ENCODE data around the gene SPO11. TPM values are rescaled to one million over a fixed set of nuclear protein-coding genes. Genes with fewer than 3 reads are reported as not detected.
A peak's percentile ranks its signal among the peaks of the same experiment; 100 is the strongest.

SPO11 gene
- total and polyA plus RNA-seq, 10 of the 15 experiments (the other 5 are each of a cell fraction or from before 2014, with no cell fraction given): not detected

DNA sequence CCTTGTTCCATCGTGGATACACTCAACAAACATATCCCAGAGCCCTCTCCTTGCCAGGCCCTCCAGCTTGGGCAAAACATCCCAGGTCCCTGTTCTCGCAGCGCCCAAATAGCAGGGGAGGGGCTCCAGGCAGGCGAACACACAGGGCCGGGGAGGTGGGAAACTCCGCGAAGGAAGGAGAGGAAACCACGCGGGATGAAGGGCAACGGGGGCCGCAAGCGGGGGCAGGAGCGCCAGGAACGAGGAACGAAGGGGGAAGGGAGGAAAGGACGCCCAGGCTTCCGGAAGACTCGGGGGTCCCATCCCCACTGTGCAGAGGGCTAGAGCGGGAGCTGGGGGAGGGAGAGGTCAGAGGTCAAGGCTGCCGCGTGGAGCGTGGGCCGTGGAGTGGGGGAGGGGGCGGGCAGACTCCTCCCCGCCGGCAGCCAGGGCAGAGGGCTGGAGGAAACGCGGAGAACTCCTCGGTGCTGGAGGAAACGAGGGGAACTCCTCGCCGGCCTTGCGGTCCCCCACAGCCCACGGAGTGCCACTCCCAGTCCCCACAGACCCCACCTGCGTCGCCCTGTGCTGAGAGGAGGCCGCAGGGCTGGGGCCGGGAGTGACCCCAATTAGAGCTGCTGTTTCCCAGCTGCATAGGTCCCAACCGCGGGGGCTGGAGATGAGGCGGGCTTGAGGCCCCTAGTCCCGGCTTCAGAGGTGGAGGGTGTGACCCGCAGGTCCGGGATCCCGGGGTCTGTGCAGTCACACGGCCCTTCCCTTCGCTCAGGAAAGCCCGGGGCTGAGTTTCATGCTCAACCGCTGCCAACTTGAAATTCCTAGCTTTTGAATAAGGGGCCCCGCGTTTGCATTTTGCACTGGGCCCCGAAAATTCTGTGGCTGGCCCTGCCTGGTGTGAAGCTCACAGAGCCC, 60.3 kb downstream of the SPO11 start (continued):
- TF ChIP-seq TBL1XR1 (IDR thresholded peaks at IDR 0.05; ENCODE audit: low read depth, low read length) (peak; percentile 94), NR2C1 (IDR thresholded peaks at IDR 0.05) (peak; percentile 94), HDAC6 (IDR thresholded peaks at IDR 0.05; ENCODE audit: unreplicated experiment) (no peak), SREBF1 (IDR thresholded peaks at IDR 0.05; ENCODE audit: low read length) (no peak), ESRRA (IDR thresholded peaks at IDR 0.05; ENCODE audit: low read length) (peak; percentile 85; the same call in 1 of the 2 replicates), ETV6 (conservative IDR thresholded peaks at IDR 0.05 in 1 of 2, IDR thresholded peaks at IDR 0.05 in 1 of 2; ENCODE audit: borderline replicate concordance in 1 of 2, low read depth in 1 of 2) (no peak; a peak in 2 of 4 replicates), ZNF207 (IDR thresholded peaks at IDR 0.05; ENCODE audit: borderline replicate concordance) (no peak), ZNF274 (IDR thresholded peaks at IDR 0.05; ENCODE audit: insufficient read depth, insufficient read length) (no peak), RB1 (IDR thresholded peaks at IDR 0.05; ENCODE audit: borderline replicate concordance) (no peak), MEF2A (IDR thresholded peaks at IDR 0.05; ENCODE audit: insufficient read depth, low read depth, low read length) (no peak), SUPT20H (IDR thresholded peaks at IDR 0.05; ENCODE audit: borderline replicate concordance, control insufficient read depth, low read depth, low read length) (no peak), TCF7 (IDR thresholded peaks at IDR 0.05; ENCODE audit: borderline replicate concordance) (no peak), JUNB (IDR thresholded peaks at IDR 0.05) (no peak), PAX5 (IDR thresholded peaks at IDR 0.05; ENCODE audit: borderline replicate concordance, low read depth, low read length) (peak; percentile 65; the same call in 1 of the 2 replicates), POLR2AphosphoS5 (IDR thresholded peaks at IDR 0.05; ENCODE audit: low read length) (peak; percentile 62), NFXL1 (IDR thresholded peaks at IDR 0.05; ENCODE audit: borderline replicate concordance) (no peak), ZNF384 (IDR thresholded peaks at IDR 0.05; ENCODE audit: borderline replicate concordance, low read depth, low read length) (no peak), ZNF622 (IDR thresholded peaks at IDR 0.05) (no peak), NFYB (IDR thresholded peaks at IDR 0.05; ENCODE audit: insufficient read depth, low read depth, low read length) (no peak), POLR2A (IDR thresholded peaks at IDR 0.05; ENCODE audit: low read depth, low read length) (peak; percentile 74), RCOR1 (conservative IDR thresholded peaks at IDR 0.05; ENCODE audit: low read depth, low read length) (0 out of 2 replicates have a peak, but pooled peaks have one; percentile 57), CBX5 (IDR thresholded peaks at IDR 0.05; ENCODE audit: low read depth) (no peak), MYC (IDR thresholded peaks at IDR 0.05; ENCODE audit: insufficient read depth, insufficient read length, insufficient replicate concordance, low read length, severe bottlenecking) (peak; percentile 86)
- TF ChIP-seq, protein P1, sequence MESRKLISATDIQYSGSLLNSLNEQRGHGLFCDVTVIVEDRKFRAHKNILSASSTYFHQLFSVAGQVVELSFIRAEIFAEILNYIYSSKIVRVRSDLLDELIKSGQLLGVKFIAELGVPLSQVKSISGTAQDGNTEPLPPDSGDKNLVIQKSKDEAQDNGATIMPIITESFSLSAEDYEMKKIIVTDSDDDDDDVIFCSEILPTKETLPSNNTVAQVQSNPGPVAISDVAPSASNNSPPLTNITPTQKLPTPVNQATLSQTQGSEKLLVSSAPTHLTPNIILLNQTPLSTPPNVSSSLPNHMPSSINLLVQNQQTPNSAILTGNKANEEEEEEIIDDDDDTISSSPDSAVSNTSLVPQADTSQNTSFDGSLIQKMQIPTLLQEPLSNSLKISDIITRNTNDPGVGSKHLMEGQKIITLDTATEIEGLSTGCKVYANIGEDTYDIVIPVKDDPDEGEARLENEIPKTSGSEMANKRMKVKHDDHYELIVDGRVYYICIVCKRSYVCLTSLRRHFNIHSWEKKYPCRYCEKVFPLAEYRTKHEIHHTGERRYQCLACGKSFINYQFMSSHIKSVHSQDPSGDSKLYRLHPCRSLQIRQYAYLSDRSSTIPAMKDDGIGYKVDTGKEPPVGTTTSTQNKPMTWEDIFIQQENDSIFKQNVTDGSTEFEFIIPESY (IDR thresholded peaks at IDR 0.05): no peak
- TF ChIP-seq, protein P2, sequence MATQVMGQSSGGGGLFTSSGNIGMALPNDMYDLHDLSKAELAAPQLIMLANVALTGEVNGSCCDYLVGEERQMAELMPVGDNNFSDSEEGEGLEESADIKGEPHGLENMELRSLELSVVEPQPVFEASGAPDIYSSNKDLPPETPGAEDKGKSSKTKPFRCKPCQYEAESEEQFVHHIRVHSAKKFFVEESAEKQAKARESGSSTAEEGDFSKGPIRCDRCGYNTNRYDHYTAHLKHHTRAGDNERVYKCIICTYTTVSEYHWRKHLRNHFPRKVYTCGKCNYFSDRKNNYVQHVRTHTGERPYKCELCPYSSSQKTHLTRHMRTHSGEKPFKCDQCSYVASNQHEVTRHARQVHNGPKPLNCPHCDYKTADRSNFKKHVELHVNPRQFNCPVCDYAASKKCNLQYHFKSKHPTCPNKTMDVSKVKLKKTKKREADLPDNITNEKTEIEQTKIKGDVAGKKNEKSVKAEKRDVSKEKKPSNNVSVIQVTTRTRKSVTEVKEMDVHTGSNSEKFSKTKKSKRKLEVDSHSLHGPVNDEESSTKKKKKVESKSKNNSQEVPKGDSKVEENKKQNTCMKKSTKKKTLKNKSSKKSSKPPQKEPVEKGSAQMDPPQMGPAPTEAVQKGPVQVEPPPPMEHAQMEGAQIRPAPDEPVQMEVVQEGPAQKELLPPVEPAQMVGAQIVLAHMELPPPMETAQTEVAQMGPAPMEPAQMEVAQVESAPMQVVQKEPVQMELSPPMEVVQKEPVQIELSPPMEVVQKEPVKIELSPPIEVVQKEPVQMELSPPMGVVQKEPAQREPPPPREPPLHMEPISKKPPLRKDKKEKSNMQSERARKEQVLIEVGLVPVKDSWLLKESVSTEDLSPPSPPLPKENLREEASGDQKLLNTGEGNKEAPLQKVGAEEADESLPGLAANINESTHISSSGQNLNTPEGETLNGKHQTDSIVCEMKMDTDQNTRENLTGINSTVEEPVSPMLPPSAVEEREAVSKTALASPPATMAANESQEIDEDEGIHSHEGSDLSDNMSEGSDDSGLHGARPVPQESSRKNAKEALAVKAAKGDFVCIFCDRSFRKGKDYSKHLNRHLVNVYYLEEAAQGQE (IDR thresholded peaks at IDR 0.05; ENCODE audit: low read depth, low read length): no peak

All from GM12878 (cell line).